Natural killer cell (primary cell): ENCODE data around the gene BAZ1A. TPM values are rescaled to one million over a fixed set of nuclear protein-coding genes. Genes with fewer than 3 reads are reported as not detected.

Experiments
- ATAC-seq, 3 donors: fragments of 150-1000 bp in 2 of 3; fragments of 200-7000 bp in 1 of 3; cut with Tn5 transposase; 1 replicate in 1 of 3; 2 replicates in 2 of 3; pipeline ENCODE4 v1.10.0; 2021; ENCODE audit warnings: mild to moderate bottlenecking in 2 of 3, moderate library complexity in 2 of 3
- DNase-seq, 2 donors: peaks; one replicate each; pipeline versions ENCODE4 v3.0.0 to v3.0.0-alpha.2; 2013 to 2021; ENCODE audit warnings: mixed read lengths in 1 of 2
- H3K27ac ChIP-seq: one replicate; pipeline ENCODE4 v1.5.1; 2013; ENCODE audit warnings: mild to moderate bottlenecking, low read length
- H3K27me3 ChIP-seq: one replicate; pipeline ENCODE4 v1.6.1; 2013; ENCODE audit warnings: low read length; ENCODE audit not compliant: control insufficient read depth, insufficient read depth
- H3K36me3 ChIP-seq: one replicate; pipeline ENCODE4 v1.6.1; 2013; ENCODE audit warnings: low read length; ENCODE audit not compliant: control insufficient read depth, insufficient read depth
- H3K4me1 ChIP-seq: one replicate; pipeline ENCODE4 v1.6.1; 2013; ENCODE audit warnings: low read length; ENCODE audit not compliant: control insufficient read depth, insufficient read depth
- H3K4me3 ChIP-seq: one replicate; pipeline ENCODE4 v1.5.1; 2013; ENCODE audit warnings: low read length
- H3K9me3 ChIP-seq: one replicate; pipeline ENCODE4 v1.6.1; 2013; ENCODE audit warnings: low read length; ENCODE audit not compliant: control insufficient read depth, insufficient read depth
- H3K27ac Mint-ChIP-seq, 2 donors: one replicate each; pipeline ENCODE4 v1.8.0; 2022; ENCODE audit warnings: mild to moderate bottlenecking in 2 of 2, mixed read lengths in 2 of 2, moderate library complexity in 1 of 2
- H3K27me3 Mint-ChIP-seq, 2 donors: one replicate each; pipeline ENCODE4 v1.8.0; 2022; ENCODE audit warnings: low read depth in 2 of 2, mixed read lengths in 2 of 2
- H3K36me3 Mint-ChIP-seq: one replicate; pipeline ENCODE4 v1.8.0; 2022; ENCODE audit warnings: mixed read lengths
- H3K4me1 Mint-ChIP-seq, 2 donors: one replicate each; pipeline ENCODE4 v1.8.0; 2022; ENCODE audit warnings: mixed read lengths in 2 of 2
- H3K4me3 Mint-ChIP-seq: one replicate; pipeline ENCODE4 v1.8.0; 2022; ENCODE audit warnings: mild to moderate bottlenecking, moderate library complexity, mixed read lengths
- H3K9me3 Mint-ChIP-seq, 2 donors: one replicate each; pipeline ENCODE4 v1.8.0; 2022; ENCODE audit warnings: mixed read lengths in 2 of 2
- WGBS: methylation state at CpG from one replicate; pipeline ENCODE4 v1.1.7; 2013; ENCODE audit warnings: missing lambda C conversion rate; ENCODE audit not compliant: insufficient coverage; 5-methylcytosine and 5-hydroxymethylcytosine counted together
- intact Hi-C: fragments of 100-400 bp; cut with micrococcal nuclease; formaldehyde crosslinking; loops from one replicate; pipeline ENCODE4 v1.14.2; 2022
- total RNA-seq, 4 donors: library from RNA; stranded (reverse); fragments of 120-200 nt in 1 of 4; gene quantifications; one replicate each; pipeline versions ENCODE4 v1.2.3 to v1.2.4, GENCODE V29; 2013 to 2022
- TF ChIP-seq, protein P1 (sequence below): fragments of 200-600 bp; IDR thresholded peaks from one replicate; pipeline ENCODE4 v1.8.0; 2022; ENCODE audit warnings: antibody characterized with exemption

The BAZ1A gene
- total RNA-seq, 3 donors from 2014 or later (not counting 1 experiment from before 2014, with no cell fraction given) = 54.6 to 89.5 (median 64.6) TPM

DNA sequence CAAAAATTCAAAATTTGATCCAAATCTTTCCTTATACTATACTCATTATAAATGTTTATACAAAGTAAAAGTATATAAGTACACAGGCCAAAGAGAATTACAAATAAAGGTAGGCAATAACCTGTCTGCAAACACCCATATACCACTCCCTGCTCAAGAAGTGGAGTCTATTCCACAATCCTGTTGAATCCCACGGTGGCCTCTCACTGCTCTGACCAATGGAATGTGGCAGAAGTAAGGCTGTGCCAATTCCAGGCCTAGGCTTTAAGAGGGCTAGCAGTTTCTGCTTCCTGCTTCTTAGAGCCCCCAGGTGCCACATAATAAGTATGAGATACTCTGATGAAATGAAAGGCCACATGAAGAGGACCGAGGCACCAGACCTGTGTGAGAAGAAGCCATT is 80.9 kb downstream of the BAZ1A start:
- Mint-ChIP-seq H3K4me1 (peaks cover 0 to 9% of the 10 kb centered on the region in 2 donors), H3K9me3 (no peaks in the 10 kb centered on the region), H3K27me3 (no peaks in the 10 kb centered on the region), H3K27ac (peak overlapping the region; percentile 51 to 80), H3K4me3 (no peak overlapping the region), H3K36me3 (peaks cover 5% of the 10 kb centered on the region)
- TF ChIP-seq, protein P1, sequence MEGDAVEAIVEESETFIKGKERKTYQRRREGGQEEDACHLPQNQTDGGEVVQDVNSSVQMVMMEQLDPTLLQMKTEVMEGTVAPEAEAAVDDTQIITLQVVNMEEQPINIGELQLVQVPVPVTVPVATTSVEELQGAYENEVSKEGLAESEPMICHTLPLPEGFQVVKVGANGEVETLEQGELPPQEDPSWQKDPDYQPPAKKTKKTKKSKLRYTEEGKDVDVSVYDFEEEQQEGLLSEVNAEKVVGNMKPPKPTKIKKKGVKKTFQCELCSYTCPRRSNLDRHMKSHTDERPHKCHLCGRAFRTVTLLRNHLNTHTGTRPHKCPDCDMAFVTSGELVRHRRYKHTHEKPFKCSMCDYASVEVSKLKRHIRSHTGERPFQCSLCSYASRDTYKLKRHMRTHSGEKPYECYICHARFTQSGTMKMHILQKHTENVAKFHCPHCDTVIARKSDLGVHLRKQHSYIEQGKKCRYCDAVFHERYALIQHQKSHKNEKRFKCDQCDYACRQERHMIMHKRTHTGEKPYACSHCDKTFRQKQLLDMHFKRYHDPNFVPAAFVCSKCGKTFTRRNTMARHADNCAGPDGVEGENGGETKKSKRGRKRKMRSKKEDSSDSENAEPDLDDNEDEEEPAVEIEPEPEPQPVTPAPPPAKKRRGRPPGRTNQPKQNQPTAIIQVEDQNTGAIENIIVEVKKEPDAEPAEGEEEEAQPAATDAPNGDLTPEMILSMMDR = no peak
- H3K27ac ChIP-seq = no peak overlapping the region
- no peaks in the 10 kb centered on the region for H3K4me1 ChIP-seq
- H3K27me3 ChIP-seq = no peaks in the 10 kb centered on the region
- H3K9me3 ChIP-seq = no peaks in the 10 kb centered on the region
- ATAC-seq (no peak), DNase-seq (no peak)
- H3K4me3 ChIP-seq = no peak overlapping the region
- 100% methylated on average over 2 of the region's 2 CpGs for WGBS
- intact Hi-C loops = no loop called here
- peaks cover 68% of the 10 kb centered on the region for H3K36me3 ChIP-seq

DNA sequence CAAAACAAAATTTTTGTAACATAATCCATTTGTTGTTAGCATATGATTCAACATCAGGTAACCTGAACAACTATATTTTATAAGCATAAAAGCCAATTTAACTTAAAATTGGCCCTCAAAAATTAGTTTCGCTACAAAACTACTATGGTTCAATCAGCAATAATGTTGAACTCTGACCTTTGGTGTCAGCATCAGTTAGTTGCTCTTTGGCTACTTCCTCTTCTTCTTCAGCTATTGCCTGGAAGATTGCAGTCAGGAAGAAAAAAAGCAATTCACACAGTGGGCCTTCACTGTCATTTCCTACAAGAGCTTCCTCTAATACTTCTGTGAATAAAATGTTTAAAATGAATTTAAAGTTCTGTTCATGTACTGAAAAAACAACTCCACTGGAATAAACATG is 82.6 kb downstream of the BAZ1A start:
- no peaks in the 10 kb centered on the region for H3K27me3 ChIP-seq
- peaks cover 5% of the 10 kb centered on the region for H3K36me3 Mint-ChIP-seq
- H3K36me3 ChIP-seq = peaks cover 60% of the 10 kb centered on the region
- H3K27ac Mint-ChIP-seq = peak overlapping the region in 1 of 2 donors; percentile 38
- no peak for DNase-seq
- intact Hi-C loops = no loop called here
- no peak overlapping the region for H3K4me3 ChIP-seq
- peaks cover 0 to 9% of the 10 kb centered on the region in 2 donors for H3K4me1 Mint-ChIP-seq
- H3K4me1 ChIP-seq = no peaks in the 10 kb centered on the region
- ATAC-seq = no peak
- WGBS = 100% methylated on average over 1 of the region's 1 CpG
- H3K27ac ChIP-seq = no peak overlapping the region
- H3K9me3 Mint-ChIP-seq = no peaks in the 10 kb centered on the region
- H3K9me3 ChIP-seq = no peaks in the 10 kb centered on the region
- no peak overlapping the region for H3K4me3 Mint-ChIP-seq
- no peaks in the 10 kb centered on the region for H3K27me3 Mint-ChIP-seq
- TF ChIP-seq, protein P1 = no peak

DNA sequence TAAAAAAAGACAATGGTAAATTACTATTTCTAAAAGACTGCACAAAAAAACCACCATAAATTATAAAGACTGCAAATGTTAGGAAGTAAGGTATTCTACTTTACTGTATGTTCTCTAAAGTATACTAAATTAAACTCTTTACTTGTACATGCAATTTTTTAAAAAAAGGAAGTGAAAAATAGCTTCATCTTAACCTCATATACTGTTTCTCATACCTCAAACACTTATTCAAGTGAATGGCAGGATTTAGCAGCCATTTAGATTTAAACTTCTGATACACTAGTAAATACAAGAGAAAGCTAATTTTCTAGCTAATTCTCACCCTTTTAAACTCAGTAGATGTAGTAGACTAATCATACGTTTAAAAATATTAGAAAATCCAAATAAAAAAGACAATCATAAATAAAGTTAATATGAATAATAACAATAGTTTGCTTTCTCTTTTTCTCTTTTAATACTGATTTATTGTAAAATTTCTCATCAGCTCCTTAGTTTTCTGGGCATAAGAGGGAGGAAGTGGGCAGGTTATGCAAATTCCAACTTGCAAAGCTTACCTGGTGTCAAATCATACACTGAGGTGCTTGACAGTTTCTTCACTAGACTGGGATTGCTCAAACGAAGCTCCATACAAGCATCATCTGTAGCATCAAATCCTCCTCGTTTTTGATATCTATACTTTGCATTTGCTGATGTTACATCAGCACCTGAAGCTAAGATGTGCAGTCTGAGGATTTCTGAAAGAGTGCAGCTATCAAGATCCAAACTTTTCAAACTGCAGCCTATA is 89.7 kb downstream of the BAZ1A start:
- H3K27ac ChIP-seq = no peak overlapping the region

More for the DNA sequence above, 89.7 kb downstream of the BAZ1A start:
- peaks cover 0 to 4% of the 10 kb centered on the region in 2 donors for H3K4me1 Mint-ChIP-seq
- no peaks in the 10 kb centered on the region for H3K9me3 Mint-ChIP-seq
- Histone ChIP-seq H3K36me3 (peaks cover 43% of the 10 kb centered on the region), H3K4me1 (no peaks in the 10 kb centered on the region), H3K9me3 (no peaks in the 10 kb centered on the region), H3K27me3 (no peaks in the 10 kb centered on the region), H3K4me3 (no peak overlapping the region)
- TF ChIP-seq, protein P1 = no peak
- H3K36me3 Mint-ChIP-seq = peaks cover 20% of the 10 kb centered on the region
- H3K4me3 Mint-ChIP-seq = no peak overlapping the region
- H3K27me3 Mint-ChIP-seq = no peaks in the 10 kb centered on the region
- intact Hi-C loops = no loop called here
- ATAC-seq = no peak
- no peak for DNase-seq
- H3K27ac Mint-ChIP-seq = peak overlapping the region in 1 of 2 donors; percentile 21
- 80% methylated on average over 2 of the region's 3 CpGs for WGBS
